GM20431 (cell line): ENCODE results near the gene ZBTB32.

Source experiments
- in situ Hi-C: fragments of 300-500 bp; cut with MseI, MboI; formaldehyde crosslinking; loops from one replicate; pipeline ENCODE4 v1.15.0; 2020; ENCODE audit warnings: low sequenced_read_pairs; ENCODE audit not compliant: unreplicated experiment

The ZBTB32 gene

DNA sequence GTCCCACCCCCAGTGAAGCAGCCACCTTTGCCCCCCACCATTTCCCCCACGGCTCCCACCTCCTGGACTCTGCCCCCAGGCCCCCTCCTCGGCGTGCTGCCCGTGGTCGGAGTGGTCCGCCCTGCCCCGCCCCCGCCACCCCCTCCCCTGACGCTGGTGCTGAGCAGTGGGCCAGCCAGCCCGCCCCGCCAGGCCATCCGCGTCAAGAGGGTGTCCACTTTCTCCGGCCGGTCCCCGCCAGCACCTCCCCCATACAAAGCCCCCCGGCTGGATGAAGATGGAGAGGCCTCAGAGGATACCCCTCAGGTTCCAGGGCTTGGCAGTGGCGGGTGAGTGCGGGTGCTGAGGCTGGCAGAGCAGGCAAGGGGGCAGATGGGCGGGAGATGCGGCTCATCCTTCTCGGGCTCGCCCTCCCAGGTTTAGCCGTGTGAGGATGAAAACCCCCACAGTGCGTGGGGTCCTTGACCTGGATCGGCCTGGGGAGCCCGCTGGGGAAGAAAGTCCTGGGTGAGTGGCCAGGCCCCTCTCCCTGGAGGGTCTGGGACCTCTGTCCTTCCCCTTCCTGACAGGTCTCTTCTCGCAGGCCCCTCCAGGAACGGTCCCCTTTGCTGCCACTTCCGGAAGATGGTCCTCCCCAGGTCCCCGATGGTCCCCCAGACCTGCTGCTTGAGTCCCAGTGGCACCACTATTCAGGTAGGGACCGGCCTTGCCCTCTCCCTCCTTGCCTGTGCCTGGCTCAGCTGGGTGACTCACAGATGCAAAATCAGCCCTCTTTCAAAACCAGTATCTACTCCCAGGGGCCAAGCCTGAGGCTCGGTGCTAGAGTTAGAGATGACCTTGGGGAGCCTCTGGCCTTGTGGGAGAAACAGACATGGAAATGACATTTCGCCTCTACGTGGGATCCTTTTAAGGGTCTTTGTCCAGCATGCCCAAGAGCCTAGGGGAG, 29.1 kb downstream of the ZBTB32 start:
- in situ Hi-C loops: no loop called here

GRCh38 chr19:35734273-35734672, 29.9 kb downstream of the ZBTB32 start:
- in situ Hi-C loops: no loop called here

DNA sequence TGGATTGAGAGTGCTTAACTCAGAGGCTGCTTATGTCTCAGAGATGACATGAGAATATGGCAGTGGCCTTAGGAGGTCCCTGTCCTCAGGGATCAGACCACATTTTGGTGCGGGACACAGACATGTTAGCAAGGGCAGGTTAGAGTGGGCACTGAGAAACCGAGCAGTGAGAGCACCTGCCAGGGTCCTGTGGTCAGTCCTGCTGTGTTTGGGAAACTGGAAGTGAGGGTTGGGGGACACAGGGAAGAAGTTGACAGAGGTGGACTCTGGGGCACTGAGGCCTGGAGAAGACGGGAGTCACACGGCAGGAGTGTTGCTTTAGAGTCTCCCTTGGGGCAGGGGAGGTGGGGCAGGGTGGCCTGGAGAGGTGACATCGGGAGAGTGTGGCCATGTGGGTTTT, 30.5 kb downstream of the ZBTB32 start:
- in situ Hi-C loops: no loop called here

DNA sequence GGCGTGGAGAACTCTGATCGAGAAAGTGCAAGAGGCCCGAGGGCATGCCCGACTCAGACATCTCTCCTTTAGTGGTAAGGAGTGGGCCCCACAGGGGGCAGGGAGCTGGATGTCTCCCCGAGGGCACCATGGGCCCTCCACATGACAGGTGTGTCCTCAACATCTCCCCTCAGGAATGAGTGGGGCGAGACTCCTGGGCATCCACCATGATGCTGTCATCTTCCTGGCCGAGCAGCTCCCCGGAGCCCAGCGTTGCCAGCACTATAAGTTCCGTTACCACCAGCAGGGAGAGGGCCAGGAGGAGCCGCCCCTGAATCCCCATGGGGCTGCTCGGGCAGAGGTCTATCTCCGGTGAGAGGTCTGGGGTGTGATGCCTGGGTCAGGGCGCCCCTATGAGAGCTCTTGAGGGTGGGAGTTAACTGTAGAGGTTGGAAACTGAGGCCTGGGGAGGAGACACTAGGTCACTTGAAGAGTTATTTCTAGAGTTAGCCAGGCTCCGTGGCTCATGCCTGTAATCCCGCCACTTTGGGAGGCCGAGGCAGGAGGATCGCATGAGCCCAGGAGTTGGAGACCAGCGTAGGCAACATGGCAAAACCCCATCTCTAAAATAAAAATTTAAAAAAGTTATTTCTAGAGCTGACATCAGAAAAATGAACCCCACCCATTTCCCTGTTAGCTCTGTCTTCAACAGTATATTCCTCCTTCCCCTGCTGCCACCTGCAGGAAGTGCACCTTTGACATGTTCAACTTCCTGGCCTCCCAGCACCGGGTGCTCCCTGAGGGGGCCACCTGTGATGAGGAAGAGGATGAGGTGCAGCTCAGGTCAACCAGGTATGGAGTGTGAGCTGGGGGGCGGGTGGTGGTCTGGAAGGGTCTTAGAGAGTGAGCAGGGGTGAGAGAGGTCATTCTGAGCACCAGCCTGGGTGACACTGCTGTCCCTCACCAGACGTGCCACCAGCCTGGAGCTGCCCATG, 32.8 kb downstream of the ZBTB32 start:
- in situ Hi-C loops: no loop called here

DNA sequence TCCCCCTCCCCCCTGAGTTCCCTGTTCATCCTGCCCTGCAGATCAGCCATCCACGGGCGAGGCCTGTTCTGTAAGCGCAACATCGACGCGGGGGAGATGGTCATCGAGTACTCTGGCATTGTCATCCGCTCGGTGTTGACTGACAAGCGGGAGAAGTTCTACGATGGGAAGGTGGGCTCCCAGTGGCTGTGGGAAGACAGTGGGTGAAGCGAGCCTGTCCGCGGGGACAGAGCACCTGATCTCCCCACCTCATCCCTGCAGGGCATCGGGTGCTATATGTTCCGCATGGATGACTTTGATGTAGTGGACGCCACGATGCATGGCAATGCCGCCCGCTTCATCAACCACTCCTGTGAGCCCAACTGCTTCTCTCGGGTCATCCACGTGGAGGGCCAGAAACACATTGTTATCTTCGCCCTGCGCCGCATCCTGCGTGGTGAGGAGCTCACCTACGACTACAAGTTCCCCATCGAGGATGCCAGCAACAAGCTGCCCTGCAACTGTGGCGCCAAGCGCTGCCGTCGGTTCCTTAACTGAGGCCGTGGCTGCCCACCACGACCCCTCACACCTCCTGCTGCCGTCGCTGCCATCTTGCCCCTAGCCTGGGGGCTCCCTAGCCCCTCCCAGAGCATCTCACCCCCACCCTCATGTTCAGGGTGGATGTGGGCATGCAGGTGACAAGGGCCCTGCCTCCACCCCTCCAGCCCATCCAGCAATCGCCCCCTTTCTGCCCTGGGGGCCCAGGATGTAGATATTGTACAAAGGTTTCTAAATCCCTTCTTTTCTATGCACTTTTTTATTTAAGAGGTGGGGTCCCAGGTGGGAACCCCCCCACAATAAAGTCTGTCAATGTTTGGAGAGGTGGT, 33.9 kb downstream of the ZBTB32 start:
- in situ Hi-C loops: no loop called here

DNA sequence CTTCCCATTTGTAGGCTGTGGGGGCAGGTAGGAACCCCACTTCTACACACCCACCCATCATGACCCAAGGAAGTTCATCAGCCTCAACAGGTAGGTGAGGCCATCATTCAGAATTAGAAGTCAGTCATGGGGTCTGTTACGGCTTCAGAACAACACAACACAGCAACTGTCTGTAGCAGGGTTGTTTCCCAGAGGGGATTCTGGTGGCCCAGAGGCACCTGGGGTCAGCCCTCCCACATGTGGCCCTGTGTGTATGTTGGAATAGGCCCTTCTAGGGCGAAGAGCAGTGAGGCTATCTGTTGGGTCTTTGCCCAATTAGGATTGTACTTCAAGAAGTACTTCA, 34.5 kb downstream of the ZBTB32 start:
- in situ Hi-C loops: no loop called here

DNA sequence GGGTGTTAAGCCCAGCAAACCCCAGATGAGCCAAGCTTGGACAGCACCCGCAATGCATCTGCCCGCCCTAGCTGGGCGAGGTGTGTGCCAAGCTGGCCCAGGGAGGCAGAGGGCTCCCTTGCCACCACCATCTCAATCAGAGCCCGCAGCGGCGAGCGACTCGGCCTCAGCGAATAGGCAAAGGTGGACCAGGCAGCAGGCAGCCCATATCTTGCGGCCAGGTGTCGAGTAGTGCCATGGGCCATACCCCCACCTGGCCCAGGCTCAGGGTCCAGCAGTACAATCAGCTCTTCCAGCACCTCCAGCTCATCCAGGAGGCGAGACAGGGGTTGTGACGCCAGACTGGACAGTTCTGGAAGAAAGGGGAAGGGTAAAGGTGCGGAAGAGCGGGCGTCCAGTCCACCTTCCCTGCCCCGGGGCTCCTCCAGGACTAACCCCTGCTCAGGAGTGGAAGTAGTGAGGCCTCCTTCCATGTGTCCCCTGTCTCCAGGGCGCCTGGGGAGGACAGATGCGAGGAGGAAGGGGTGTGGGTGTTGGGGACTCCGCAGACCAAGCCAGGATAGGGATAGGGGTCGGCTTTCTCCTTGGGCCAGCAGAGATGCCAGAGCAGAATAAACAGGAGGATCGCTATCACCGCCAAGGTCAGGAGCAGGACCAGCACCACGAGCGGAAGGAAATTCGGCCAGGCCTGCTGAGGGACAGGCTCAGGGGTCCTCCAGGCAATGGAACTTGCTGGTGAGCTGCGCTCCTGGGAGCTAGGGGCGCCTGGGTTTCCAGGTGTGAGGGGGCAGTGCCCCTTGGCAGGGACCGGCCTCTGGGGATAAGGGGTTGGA, 35.1 kb downstream of the ZBTB32 start:
- in situ Hi-C loops: no loop called here

DNA sequence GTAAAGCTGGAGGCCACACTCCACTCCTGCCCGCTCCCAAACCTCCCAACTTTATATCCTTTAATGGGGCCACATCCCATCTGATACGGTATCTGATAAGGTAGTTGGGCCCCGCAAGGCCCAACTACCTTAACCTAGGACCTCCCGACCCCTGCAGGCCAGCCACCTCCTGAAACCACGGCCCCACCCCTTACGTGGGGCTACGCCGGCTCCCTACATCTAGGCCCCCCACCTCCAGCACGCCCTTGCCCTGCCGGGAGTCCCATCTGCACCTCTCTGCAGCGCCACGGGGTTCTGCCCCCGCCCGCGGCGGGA, 35.7 kb downstream of the ZBTB32 start:
- in situ Hi-C loops: no loop called here

DNA sequence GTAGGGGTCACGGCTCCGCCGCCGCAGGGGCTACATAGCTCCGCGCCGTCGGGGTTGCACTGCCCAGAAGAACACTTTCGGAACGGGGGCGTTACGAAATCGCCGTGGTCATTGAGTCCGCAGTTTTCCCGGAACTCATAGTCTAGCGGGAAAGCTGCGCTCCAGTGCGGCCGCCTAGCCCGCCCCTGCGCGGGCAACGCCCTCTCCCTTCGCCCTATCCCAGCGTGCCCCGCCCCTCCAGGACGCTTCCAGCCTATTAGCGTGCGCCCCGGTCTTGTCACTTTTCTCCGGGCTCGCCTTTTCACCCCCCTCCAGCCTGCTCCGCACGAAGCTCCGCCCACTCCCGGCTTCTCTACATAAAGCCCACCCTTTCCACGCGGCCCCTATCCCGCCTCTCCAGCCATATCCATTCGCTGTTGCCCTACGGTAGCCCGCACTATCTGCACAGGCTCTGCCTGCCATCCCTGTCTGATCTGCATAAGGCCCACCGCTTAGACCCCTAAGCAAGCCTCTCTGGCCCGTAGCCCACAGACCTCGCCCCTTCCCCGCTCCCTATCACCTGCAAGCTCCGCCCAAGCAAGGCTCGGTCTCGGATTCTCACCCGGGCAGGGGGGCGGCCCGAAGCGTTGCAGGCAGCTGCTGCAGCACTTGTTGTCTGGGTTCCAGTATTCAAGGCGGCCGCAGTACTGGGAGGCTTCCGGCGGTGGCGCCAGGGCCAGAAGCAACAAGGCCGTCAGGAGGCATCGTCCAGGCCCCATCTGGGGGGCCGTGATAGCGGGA, 36.3 kb downstream of the ZBTB32 start:
- in situ Hi-C loops: no loop called here

GRCh38 chr19:35741203-35741515, 36.8 kb downstream of the ZBTB32 start:
- in situ Hi-C loops: no loop called here

GRCh38 chr19:35742121-35742724, 37.9 kb downstream of the ZBTB32 start, which contains the start of gene IGFLR1:
Gene IGFLR1, minus strand, starts transcription at chr19:35742452. Its CDS starts 1,272 bp downstream, at chr19:35741180.
- in situ Hi-C loops: no loop called here

DNA sequence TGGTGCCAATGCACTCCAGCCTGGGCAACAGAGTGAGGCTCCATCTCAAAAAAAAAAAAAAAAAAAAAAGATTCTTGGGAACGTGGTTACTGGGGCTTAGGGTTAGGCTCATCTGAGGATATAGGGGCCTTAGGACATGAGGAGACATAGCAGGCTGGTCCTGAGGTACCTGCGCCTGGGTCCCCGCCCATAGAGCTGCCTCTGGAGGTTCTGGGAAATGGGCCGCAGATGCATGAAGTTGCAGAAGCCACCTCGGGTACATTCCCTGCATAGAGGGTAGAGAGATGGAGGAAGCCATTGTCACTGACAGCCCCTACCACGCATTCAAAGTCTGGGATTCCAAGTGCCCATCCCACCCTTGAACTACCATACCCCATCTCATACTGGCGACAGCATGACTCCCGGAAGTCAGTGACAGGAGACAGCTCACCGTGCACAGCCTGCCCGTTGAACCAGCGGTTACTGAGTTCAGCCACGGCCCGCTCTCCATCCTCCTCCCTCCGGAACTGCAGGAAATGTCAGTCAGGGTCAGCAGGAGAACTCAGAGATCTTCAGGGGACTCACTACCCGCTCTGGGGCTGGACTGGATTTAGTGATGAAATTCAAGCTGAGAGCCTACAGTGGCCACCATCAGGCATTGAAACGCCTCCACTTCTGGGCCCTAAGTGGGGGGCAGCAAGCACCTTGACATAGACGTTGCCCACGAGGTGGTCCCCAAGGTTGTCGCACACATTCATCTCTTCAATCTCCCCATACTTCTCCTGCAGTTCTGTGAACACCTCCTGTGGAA, 39.5 kb downstream of the ZBTB32 start:
- in situ Hi-C loops: no loop called here

DNA sequence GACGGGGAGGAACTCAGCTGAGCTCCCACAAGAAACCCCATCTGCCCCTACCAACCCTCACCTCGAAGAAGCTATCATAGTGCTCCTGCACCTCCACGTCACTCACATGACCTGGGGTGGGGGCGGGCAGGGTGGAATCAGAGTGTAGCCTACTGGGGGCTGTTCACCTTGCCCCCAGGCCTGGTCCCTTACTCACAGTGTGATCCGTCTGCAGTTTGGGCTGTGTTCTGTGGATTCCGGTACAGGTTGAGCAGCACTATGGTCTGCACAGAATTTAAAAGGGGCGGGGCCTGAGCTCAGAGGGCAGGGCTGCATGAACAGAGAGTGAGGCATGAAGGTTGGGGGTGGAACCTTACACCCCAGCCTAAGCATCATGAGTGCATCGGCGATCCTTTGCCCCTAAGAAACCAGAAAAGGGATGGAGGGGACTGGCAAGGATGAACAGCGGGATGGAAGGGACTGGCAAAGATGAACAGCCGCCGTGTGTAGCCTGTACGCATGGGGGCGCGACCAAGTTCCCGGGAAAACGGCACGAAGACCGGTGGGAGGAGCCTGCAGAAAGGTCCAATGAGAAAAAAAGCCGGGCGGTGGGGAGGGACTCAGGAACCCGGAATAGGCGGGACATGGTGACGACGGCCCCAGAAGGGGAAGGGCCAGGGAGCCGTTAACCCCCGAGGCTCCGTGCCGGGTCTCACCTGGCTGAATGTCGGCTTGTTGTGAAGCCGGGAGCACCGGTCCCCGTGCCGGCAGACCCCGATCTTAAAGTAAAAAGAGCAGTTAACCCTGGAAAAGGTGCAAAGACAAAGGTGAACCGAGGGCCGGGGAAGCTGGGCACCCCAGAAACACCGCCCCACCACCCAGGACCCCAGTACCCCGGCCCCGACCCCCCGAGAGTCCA, 40.3 kb downstream of the ZBTB32 start:
- in situ Hi-C loops: no loop called here

DNA sequence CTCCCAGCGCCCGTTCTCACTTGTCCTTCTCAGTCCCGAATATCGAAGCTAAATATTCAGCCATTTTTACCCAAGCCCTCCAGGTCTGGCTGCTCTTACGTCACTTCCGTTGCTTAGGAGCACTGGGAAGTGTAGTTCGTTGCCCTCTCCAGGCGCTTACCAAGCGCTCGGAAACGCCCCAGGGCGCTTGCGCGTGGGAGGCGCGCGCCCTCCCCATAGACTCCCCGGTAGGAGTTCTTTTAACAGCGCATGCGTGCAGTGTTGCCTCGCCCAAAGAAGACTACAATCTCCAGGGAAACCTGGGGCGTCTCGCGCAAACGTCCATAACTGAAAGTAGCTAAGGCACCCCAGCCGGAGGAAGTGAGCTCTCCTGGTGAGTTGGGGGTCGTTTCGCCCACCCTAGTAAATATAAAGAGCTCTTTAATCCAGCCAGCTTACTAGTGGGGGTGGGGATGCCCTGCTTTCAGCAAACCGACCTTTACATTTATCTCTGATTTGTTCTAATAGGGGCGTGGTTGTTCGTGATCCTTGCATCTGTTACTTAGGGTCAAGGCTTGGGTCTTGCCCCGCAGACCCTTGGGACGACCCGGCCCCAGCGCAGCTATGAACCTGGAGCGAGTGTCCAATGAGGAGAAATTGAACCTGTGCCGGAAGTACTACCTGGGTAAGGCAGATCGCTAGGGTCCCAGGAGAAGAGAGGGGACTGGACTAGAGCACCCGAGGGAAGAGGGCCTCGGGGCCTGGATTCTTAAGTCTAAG, 41.1 kb downstream of the ZBTB32 start, which contains the start of the genes PSENEN and U2AF1L4:
Gene PSENEN, plus strand, starts transcription at position 324 of the 759 bp plus-strand sequence. Its CDS starts 280 bp downstream, at position 604.
Gene U2AF1L4, minus strand, starts transcription at position 91 of the 759 bp plus-strand sequence. Its CDS starts 27 bp downstream, at position 64.
- in situ Hi-C loops: no loop called here

DNA sequence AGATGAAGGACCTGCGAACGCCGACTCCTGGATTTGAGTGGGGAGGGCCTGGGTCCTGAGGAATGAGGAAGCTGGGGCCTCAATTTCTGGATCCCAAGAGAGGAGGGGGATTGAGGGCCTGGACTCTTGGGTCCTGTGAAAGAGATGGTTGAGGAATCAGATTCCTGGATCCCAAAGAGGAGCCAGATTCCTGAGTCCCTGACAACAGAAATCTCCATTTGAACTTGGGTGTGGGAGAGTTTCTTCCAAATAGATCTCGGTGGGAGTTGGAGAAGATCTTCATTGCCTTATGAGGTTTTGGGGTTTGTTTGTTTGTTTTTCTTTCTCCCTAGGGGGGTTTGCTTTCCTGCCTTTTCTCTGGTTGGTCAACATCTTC, 41.7 kb downstream of the ZBTB32 start:
- in situ Hi-C loops: no loop called here

- in situ Hi-C loops: no loop called here
Observed at GRCh38 chr19:35746531-35746930, 42.2 kb downstream of the ZBTB32 start.
